Occipital lobe (tissue), 2 donors: ENCODE measurements around the gene PHACTR3. TPM values are rescaled to one million over a fixed set of nuclear protein-coding genes. Genes with fewer than 3 reads are reported as not detected.

Experiments used
- DNase-seq: peaks from one replicate; lab custom pipeline; 2025; lab: John Stamatoyannopoulos, UW
- total RNA-seq: library from RNA; depleted of rRNA; stranded (reverse); fragments of >200 nt; gene quantifications from one replicate; pipeline ENCODE4 v1.2.3, GENCODE V29; 2014

Gene PHACTR3
- total RNA-seq, 1 donor from 2014 or later = 42.1 TPM

GRCh38 chr20:59748619-59749191 lies 144.4 kb downstream of the PHACTR3 start:
- no peak for DNase-seq

GRCh38 chr20:59749301-59749700 lies 145.0 kb downstream of the PHACTR3 start:
- no peak for DNase-seq

- no peak for DNase-seq
Observed at GRCh38 chr20:59750209-59750840, 146.0 kb downstream of the PHACTR3 start.

- DNase-seq = peak; percentile 79
Observed at GRCh38 chr20:59751075-59751711, 146.9 kb downstream of the PHACTR3 start.

GRCh38 chr20:59752101-59752586 lies 147.8 kb downstream of the PHACTR3 start:
- DNase-seq = no peak

- DNase-seq = no peak
Observed at GRCh38 chr20:59752704-59753460, 148.5 kb downstream of the PHACTR3 start.

GRCh38 chr20:59753836-59754235 lies 149.5 kb downstream of the PHACTR3 start:
- DNase-seq = no peak

- DNase-seq = no peak
Observed at GRCh38 chr20:59754551-59754950, 150.2 kb downstream of the PHACTR3 start.

- DNase-seq = no peak
Observed at GRCh38 chr20:59756241-59756640, 151.9 kb downstream of the PHACTR3 start.

- DNase-seq = no peak
Observed at GRCh38 chr20:59764037-59764436, 159.7 kb downstream of the PHACTR3 start.

GRCh38 chr20:59765599-59766177 lies 161.3 kb downstream of the PHACTR3 start:
- no peak for DNase-seq

GRCh38 chr20:59767656-59768055 lies 163.3 kb downstream of the PHACTR3 start:
- no peak for DNase-seq

- DNase-seq = no peak
Observed at GRCh38 chr20:59770270-59770669, 165.9 kb downstream of the PHACTR3 start.

GRCh38 chr20:59770851-59771250 lies 166.5 kb downstream of the PHACTR3 start:
- DNase-seq = no peak

GRCh38 chr20:59771506-59772372 lies 167.4 kb downstream of the PHACTR3 start:
- no peak for DNase-seq

- no peak for DNase-seq
Observed at GRCh38 chr20:59772373-59772705, 168.0 kb downstream of the PHACTR3 start.

- no peak for DNase-seq
Observed at GRCh38 chr20:59772931-59773913, 168.9 kb downstream of the PHACTR3 start.

- no peak for DNase-seq
Observed at GRCh38 chr20:59774204-59774641, 169.9 kb downstream of the PHACTR3 start.

- DNase-seq = no peak
Observed at GRCh38 chr20:59774921-59775686, 170.8 kb downstream of the PHACTR3 start.
